NT2/D1 (cell line): ENCODE data around the gene CLCF1.
"Not testable (repeated sequence)": the region's sequence is repeated elsewhere in the genome, so short reads cannot be mapped to it uniquely, and the experiment has no call there.

Experiments
- DNase-seq: peaks from one replicate; pipeline ENCODE4 v3.0.0-alpha.2; 2011; ENCODE audit warnings: low read depth, low spot score
- H3K27me3 ChIP-seq: 2 replicates; pipeline ENCODE4 v1.6.0; 2011; ENCODE audit warnings: mild to moderate bottlenecking; ENCODE audit not compliant: insufficient read length, insufficient read depth
- H3K36me3 ChIP-seq: 2 replicates; pipeline ENCODE4 v1.6.1; 2011; ENCODE audit warnings: mild to moderate bottlenecking, low read length, mixed read lengths; ENCODE audit not compliant: insufficient read depth, insufficient read length
- H3K4me1 ChIP-seq: 2 replicates; pipeline ENCODE4 v1.5.1; 2011; ENCODE audit not compliant: insufficient read depth, insufficient read length
- H3K4me3 ChIP-seq: 2 replicates; pipeline ENCODE4 v1.5.1; 2011; ENCODE audit warnings: low read depth; ENCODE audit not compliant: insufficient read length
- H3K9ac ChIP-seq: 2 replicates; pipeline ENCODE4 v1.6.0; 2011; ENCODE audit warnings: low read depth; ENCODE audit not compliant: insufficient read length
- H3K9me3 ChIP-seq: 2 replicates; pipeline ENCODE4 v1.5.1; 2011; ENCODE audit warnings: mild to moderate bottlenecking, low read length; ENCODE audit not compliant: insufficient read depth
- SUZ12 ChIP-seq: IDR thresholded peaks from 2 replicates; pipeline ENCODE4 v1.6.1; 2011; ENCODE audit not compliant: insufficient read length, insufficient read depth; ENCODE audit errors: extremely low read depth
- YY1 ChIP-seq: IDR thresholded peaks from 2 replicates; pipeline ENCODE4 v1.6.1; 2011; ENCODE audit not compliant: insufficient read length, insufficient read depth
- ZNF274 ChIP-seq: IDR thresholded peaks from 2 replicates; pipeline ENCODE4 v1.6.1; 2011; ENCODE audit warnings: mild to moderate bottlenecking, low read depth, low read length

Gene CLCF1

DNA sequence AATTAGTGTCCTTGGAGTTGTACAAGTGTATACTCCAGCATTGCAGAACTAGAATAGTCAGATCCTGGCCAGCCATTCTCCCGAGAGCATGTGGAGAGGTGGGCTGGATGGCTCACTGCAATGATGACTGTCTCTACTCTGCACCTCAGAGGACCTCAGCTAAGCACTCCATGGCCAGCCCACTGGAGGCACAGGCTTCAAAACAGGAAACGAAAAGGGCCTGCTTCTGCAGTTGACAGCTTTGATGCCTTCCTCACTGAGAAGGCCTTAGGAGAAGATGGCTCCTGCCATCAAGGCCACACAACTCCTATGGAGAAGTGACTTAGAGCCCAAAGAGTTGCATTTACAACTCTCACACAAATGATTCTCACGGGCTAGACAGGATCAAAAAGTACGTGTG lies 29.1 kb downstream of the CLCF1 start:
- Histone ChIP-seq H3K27me3 (no peaks in the 10 kb centered on the region), H3K4me3 (no peak overlapping the region), H3K9me3 (no peaks in the 10 kb centered on the region), H3K9ac (no peak overlapping the region), H3K36me3 (no peaks in the 10 kb centered on the region), H3K4me1 (peaks cover 3% of the 10 kb centered on the region)
- no peak for DNase-seq
- no peak for TF ChIP-seq ZNF274
- TF ChIP-seq YY1 = no peak
- no peak for TF ChIP-seq SUZ12

- no peak for TF ChIP-seq ZNF274
- TF ChIP-seq SUZ12 = no peak
- no peak for TF ChIP-seq YY1
- no peak overlapping the region for H3K4me3 ChIP-seq
- no peaks in the 10 kb centered on the region for H3K27me3 ChIP-seq
- H3K9me3 ChIP-seq = no peaks in the 10 kb centered on the region
- no peaks in the 10 kb centered on the region for H3K4me1 ChIP-seq
- DNase-seq = no peak
- no peak overlapping the region for H3K9ac ChIP-seq
- no peaks in the 10 kb centered on the region for H3K36me3 ChIP-seq
Measured at GRCh38 chr11:67337257-67337656, 36.1 kb downstream of the CLCF1 start.

GRCh38 chr11:67332081-67332691 lies 41.2 kb downstream of the CLCF1 start:
- no peaks in the 10 kb centered on the region for H3K9me3 ChIP-seq
- H3K4me3 ChIP-seq = no peak overlapping the region
- TF ChIP-seq ZNF274 (no peak), SUZ12 (no peak), YY1 (no peak)
- H3K36me3 ChIP-seq = no peaks in the 10 kb centered on the region
- DNase-seq = no peak
- peaks cover 2% of the 10 kb centered on the region for H3K4me1 ChIP-seq
- no peaks in the 10 kb centered on the region for H3K27me3 ChIP-seq
- H3K9ac ChIP-seq = no peak overlapping the region

DNA sequence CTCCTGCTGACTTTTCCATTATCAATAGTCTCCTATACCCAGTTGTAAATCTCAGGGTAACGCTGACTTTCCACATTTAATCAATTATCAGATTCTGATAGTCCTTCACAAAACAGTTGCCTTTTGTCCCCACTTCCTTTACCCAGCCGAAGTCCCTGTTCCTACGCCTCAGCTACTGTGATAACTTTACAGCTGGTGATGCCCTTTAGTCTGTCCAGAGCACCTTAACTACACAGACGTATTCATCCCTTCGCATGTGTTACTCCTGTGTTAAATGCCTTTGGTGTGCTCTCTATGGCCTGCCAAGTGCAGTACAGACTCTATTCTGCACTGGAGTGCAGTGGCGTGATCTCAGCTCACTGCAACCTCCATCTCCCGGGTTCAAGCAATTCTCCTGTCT lies 49.9 kb downstream of the CLCF1 start:
- no peaks in the 10 kb centered on the region for H3K9me3 ChIP-seq
- no peaks in the 10 kb centered on the region for H3K4me1 ChIP-seq
- H3K36me3 ChIP-seq = peaks cover 3% of the 10 kb centered on the region
- peaks cover 28% of the 10 kb centered on the region for H3K27me3 ChIP-seq
- no peak for TF ChIP-seq ZNF274
- no peak for TF ChIP-seq YY1
- TF ChIP-seq SUZ12 = no peak
- no peak for DNase-seq
- no peak overlapping the region for H3K4me3 ChIP-seq
- H3K9ac ChIP-seq = no peak overlapping the region

- no peak for TF ChIP-seq YY1
- no peak for TF ChIP-seq ZNF274
- no peak for TF ChIP-seq SUZ12
- Histone ChIP-seq H3K36me3 (peaks cover 3% of the 10 kb centered on the region), H3K27me3 (peaks cover 36% of the 10 kb centered on the region), H3K4me3 (no peak overlapping the region), H3K4me1 (no peaks in the 10 kb centered on the region), H3K9me3 (no peaks in the 10 kb centered on the region), H3K9ac (no peak overlapping the region)
- no peak for DNase-seq
Measured at GRCh38 chr11:67322049-67322448, 51.3 kb downstream of the CLCF1 start.

GRCh38 chr11:67321313-67321871 lies 52.0 kb downstream of the CLCF1 start:
- Histone ChIP-seq H3K4me1 (no peaks in the 10 kb centered on the region), H3K36me3 (peaks cover 3% of the 10 kb centered on the region), H3K4me3 (no peak overlapping the region), H3K9ac (no peak overlapping the region), H3K27me3 (peaks cover 36% of the 10 kb centered on the region), H3K9me3 (no peaks in the 10 kb centered on the region)
- TF ChIP-seq ZNF274 (no peak), SUZ12 (no peak), YY1 (no peak)
- DNase-seq = no peak

- Histone ChIP-seq H3K4me1 (peaks cover 2% of the 10 kb centered on the region), H3K4me3 (no peak overlapping the region), H3K36me3 (peaks cover 3% of the 10 kb centered on the region), H3K9me3 (no peaks in the 10 kb centered on the region), H3K9ac (no peak overlapping the region), H3K27me3 (peaks cover 36% of the 10 kb centered on the region)
- TF ChIP-seq SUZ12 = no peak
- no peak for TF ChIP-seq ZNF274
- DNase-seq = no peak
Measured at GRCh38 chr11:67320691-67321090, 52.7 kb downstream of the CLCF1 start.

- no peak for DNase-seq
- Histone ChIP-seq H3K4me1 (peaks cover 3% of the 10 kb centered on the region), H3K27me3 (peaks cover 36% of the 10 kb centered on the region), H3K9me3 (no peaks in the 10 kb centered on the region), H3K36me3 (peaks cover 3% of the 10 kb centered on the region), H3K4me3 (no peak overlapping the region), H3K9ac (no peak overlapping the region)
- TF ChIP-seq YY1 = no peak
- TF ChIP-seq SUZ12 = no peak
- no peak for TF ChIP-seq ZNF274
Measured at GRCh38 chr11:67320011-67320410, 53.4 kb downstream of the CLCF1 start.

- not testable (repeated sequence) for DNase-seq, H3K4me3 ChIP-seq, H3K4me1 ChIP-seq, H3K9me3 ChIP-seq, H3K36me3 ChIP-seq, H3K9ac ChIP-seq
- H3K27me3 ChIP-seq = peaks cover 36% of the 10 kb centered on the region
Measured at GRCh38 chr11:67318876-67319275, 54.5 kb downstream of the CLCF1 start.
